Activated CD8-positive, alpha-beta memory T cell treated with anti-CD3 and anti-CD28 coated beads, Interleukin-2, amount 50 U/mL, for 1 hour (primary cell): ENCODE data around the gene XAB2.
"Not testable (repeated sequence)": the region's sequence is repeated elsewhere in the genome, so short reads cannot be mapped to it uniquely, and the experiment has no call there.

Source experiments
- DNase-seq: peaks from one replicate; pipeline ENCODE4 v3.0.0-alpha.2; 2020; ENCODE audit errors: extremely low read depth

XAB2 gene

GRCh38 chr19:7648265-7649014 is 19.1 kb upstream of the XAB2 start:
- no peak for DNase-seq

- no peak for DNase-seq
Observed at GRCh38 chr19:7647156-7647555, 17.8 kb upstream of the XAB2 start.

GRCh38 chr19:7646426-7646700 is 17.0 kb upstream of the XAB2 start:
- DNase-seq: no peak

- DNase-seq: no peak
Observed at GRCh38 chr19:7645656-7646425, 16.5 kb upstream of the XAB2 start.

- DNase-seq: no peak
Observed at GRCh38 chr19:7645163-7645562, 15.8 kb upstream of the XAB2 start.

GRCh38 chr19:7644550-7644877 is 15.2 kb upstream of the XAB2 start:
- DNase-seq: no peak

- not testable (repeated sequence) for DNase-seq
Observed at GRCh38 chr19:7643629-7644549, 14.5 kb upstream of the XAB2 start.

GRCh38 chr19:7643031-7643415 is 13.7 kb upstream of the XAB2 start:
- DNase-seq: no peak

GRCh38 chr19:7642295-7643030 is 13.1 kb upstream of the XAB2 start:
- DNase-seq: no peak

GRCh38 chr19:7641290-7642276 is 12.2 kb upstream of the XAB2 start:
- no peak for DNase-seq

- DNase-seq: no peak
Observed at GRCh38 chr19:7640803-7641202, 11.5 kb upstream of the XAB2 start.

- no peak for DNase-seq
Observed at GRCh38 chr19:7639863-7640348, 10.6 kb upstream of the XAB2 start.

- DNase-seq: no peak
Observed at GRCh38 chr19:7638802-7639465, 9.6 kb upstream of the XAB2 start.

- DNase-seq: no peak
Observed at GRCh38 chr19:7637374-7638256, 8.3 kb upstream of the XAB2 start.

GRCh38 chr19:7636691-7637373 is 7.5 kb upstream of the XAB2 start, which contains the start of gene STXBP2:
Gene STXBP2 (plus strand): TSS chr19:7637110. CDS start chr19:7637150, 40 bp downstream.
- DNase-seq: peak; percentile 70

- no peak for DNase-seq
Observed at GRCh38 chr19:7636317-7636690, 7.0 kb upstream of the XAB2 start.

- DNase-seq: no peak
Observed at GRCh38 chr19:7635670-7636069, 6.3 kb upstream of the XAB2 start.

- no peak for DNase-seq
Observed at GRCh38 chr19:7633698-7634097, 4.4 kb upstream of the XAB2 start, which contains the start of gene PCP2. Gene PCP2 (minus strand): TSS chr19:7633719. CDS start chr19:7633457, 262 bp downstream.
